GOT3 (cell line): ENCODE results near the gene PUM1.

ENCODE experiments used
- DNase-seq: peaks from one replicate; lab custom pipeline; 2025; ENCODE audit warnings: mixed read lengths; lab: John Stamatoyannopoulos, UW

PUM1 gene

DNA sequence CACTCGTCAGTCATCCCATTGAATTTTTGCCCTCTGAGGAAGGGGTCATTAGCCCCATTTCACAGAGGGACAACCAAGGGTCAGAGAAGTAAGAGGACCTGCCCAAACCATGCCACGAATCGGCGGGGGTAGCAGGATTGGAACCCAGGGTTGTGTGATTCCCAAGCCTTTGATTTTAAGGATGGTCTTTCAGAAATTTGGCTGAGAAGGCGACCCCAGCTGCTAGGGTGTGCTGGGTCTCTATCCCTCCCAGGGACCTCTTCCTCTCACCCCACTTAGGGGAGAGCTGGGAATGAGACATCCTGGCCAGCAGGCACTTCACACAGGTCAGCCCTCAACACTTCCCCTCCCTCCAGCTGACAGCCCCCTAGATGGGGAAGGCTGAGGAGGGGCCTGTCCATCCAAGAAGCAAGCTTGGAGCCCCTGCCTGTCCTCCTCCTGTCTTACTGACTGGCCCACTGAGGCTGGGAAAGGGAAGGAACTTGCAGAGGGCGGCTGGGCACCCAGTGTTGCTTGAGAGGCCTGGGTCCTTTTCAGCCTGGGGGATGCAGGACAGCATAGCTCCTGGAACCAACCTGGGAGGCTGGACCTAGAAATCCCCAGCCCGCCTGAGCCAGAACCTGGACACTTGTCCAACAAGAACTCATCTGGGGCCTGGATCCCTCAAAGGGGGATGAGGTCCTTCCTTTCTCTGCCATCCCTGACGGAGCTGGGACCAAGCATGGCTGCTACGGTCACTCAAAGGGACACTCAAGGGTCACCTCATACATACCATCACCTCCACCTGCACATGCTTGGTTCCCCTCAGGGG, 158.7 kb downstream of the PUM1 start:
- DNase-seq, result no peak

GRCh38 chr1:30905916-30906620, 159.4 kb downstream of the PUM1 start:
- no peak for DNase-seq

DNA sequence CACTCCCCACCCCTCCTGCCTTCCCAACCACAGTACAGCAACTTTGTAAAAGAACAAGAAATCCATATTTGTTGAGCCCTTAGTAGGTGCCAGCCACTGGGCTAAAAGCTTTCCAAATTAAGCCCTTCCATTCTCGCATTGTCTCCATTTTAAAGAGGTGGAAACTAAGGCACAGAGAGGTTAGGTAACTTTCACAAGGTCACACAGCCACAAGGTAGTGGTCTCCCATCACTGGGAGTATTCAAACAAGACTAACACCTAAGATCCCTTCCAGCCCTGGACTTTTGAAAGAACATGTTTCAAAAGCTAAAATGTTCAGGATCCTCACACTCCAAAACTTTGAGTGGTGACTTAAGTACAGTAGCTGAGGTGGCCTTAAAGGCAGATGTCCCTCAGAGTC, 160.1 kb downstream of the PUM1 start:
- DNase-seq, result no peak

DNA sequence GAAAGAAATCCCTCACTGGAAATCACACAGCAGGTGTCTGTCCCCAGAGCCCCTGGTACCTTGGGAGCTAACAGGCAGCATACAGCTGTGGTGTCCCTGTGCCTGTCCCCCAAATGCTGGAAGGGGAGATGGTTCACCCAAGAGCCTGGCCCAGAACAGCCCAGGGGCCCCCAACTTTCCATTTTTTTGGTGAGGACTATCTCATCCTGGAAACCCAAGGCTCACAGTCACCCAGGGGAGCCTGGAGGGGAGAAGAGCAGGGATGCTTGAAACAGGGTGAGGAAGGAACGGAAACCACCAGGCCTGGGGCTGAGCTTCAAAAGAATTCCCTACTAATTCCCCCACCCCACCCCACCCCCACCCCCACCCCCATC, 160.6 kb downstream of the PUM1 start:
- no peak for DNase-seq

- no peak for DNase-seq
These were observed 161.1 kb downstream of the PUM1 start for GRCh38 chr1:30904191-30904961.

DNA sequence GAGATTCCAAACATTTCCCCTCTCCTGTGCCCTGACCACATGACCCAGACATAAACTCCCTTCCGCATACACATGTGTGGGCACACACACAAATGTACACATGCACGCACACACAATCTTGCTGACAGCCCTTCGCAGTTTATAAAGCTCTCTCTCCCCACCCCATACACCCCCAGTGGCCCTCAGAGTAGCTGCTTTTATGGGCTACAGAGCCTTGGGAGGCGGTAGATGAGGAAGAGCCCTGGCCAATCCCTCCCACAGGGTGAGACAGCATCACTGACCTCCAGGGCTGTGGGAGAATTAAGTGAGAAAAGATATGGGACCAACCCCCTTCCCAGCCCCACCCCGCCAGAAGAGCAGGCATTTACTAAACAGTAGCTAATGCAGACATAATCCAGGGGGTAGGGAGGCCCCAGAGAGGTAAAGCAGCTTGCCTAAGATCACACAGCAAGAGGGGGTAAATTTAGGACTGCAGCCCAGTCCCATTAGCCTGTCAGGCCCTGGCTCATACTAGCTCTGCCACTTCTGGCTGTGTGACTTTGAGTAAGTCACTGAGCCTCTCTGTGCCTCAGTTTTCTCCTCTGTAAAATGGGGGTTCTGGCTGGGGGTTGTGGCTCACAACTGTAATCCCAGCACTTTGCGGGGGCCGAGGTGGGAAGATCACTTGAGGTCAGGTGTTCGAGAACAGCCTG, 162.0 kb downstream of the PUM1 start:
- no peak for DNase-seq

- no peak for DNase-seq
These were observed 162.8 kb downstream of the PUM1 start for GRCh38 chr1:30902593-30903290.

DNA sequence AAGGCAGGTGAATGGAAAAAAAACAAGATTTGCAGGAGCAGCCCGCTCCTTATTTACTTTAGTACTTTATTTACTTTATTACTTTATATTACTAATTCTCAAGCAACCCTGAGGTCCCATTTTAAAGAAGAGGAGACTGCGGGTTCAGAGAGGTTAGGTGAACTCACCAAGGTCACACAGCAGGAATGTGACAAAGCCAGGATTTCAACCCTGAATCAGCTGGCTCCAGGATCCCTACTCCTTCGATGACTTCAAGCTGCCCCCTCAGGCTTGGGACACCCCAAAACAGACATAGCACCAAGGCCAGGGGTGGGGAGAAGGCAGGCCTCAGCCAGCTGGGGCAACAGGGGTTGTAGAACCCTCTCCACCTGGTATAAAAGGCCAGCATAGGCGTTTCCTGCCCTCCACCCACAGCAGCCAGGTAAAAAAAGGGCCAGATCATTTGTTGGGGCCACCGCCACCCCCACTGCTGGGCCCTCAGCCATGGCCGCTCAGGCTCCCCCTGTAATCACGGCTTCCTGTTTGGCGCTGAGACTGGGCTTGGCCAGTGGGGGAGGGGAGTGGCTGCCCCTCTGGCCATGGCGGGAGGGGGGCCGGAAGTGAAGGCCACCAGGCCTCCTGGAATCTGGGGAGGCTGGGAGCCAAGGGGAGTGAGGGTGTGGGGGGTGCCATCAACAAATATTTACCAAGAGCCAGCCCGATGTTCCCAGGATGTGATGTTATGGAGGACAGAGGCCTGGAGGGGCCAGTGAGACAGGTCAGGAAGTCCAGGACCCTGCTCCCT, 163.5 kb downstream of the PUM1 start:
- no peak for DNase-seq

DNA sequence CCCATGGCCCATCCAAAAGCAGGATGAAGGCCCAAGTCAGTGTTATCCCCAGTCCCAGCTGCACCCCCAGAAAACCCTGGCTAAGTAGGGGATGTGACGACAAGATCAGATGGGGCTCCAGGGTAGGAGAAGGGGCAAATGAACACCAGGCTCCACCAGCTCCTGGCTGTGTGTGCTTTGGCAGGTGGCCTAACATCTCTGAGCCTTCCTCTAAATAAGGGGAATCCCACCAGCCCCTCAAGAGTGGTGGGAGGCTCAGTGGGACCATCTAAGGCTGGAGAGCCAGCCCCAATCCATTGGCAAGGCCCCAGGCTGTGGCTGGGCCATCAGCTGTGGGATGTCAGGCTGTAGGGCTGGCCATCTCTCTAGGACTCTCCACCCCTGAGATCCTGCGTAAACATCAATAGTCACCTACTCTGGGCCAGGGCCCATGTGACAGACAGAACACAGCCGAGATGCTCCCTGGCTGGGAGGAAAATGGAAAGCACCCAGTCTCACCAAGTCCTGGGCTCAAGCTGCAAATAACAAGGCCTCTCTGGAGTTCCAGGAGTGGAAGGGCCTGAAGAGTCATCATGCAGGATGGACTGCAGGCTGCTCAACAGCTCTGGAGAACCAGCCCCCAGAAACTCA, 164.5 kb downstream of the PUM1 start:
- DNase-seq, result no peak

GRCh38 chr1:30900486-30900885, 165.0 kb downstream of the PUM1 start:
- no peak for DNase-seq

- no peak for DNase-seq
These were observed 165.7 kb downstream of the PUM1 start for GRCh38 chr1:30899577-30900389.

DNA sequence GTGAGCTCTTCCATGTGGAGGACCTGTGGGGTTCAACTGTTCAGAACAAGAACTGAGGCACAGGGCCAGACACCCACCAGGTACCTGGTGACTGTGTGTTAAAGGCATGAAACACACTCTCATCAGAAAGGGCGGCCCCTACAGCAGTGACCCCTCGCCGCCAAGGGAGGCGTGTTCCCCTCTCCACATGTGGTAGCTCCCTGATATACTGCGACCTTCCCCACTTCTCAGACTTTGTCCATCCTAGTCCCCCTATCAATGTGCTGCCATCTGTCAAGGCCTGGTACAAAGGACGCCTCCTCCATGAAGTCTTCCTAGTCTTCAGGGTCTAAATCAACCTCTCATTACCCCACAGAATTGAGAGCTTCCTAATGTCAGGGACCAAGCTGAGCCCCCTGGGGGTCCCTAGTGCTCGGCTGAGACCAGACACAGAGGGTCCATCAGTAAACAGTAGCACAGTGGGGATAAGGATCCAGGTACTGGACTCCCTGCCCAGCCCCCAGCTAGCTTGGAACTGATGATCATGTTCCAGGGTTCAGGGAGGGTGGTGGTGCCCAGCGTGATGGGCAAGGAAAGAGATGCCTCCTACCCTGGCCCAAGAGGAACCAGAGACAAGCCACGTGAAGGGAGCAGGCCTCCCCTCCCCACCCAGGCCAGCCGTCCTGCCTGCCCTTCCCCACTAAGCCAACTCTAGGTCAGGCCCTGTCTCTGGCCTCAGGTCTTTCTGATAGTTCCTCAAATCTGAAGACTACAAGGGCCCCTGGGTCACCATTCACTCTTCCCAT, 167.3 kb downstream of the PUM1 start:
- DNase-seq, result no peak

DNA sequence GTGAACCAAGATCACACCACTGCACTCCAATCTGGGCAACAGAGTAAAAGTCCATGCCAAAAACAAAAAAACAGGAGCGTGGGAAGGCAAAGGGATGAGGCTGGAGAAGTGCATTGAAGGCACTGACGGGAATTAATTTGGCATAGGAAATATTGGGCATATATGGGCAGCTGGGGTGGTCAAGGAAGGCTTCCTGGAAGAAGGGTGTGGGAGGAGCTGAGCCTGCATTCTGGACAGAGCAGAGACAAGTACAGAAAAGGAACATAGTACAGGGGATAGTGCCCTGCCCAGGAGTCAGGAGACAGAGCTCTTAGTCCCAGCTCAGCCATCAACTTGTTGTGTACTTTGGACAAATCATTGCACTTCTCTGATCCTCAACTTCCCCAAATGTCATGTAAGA, 168.6 kb downstream of the PUM1 start:
- DNase-seq, result no peak

DNA sequence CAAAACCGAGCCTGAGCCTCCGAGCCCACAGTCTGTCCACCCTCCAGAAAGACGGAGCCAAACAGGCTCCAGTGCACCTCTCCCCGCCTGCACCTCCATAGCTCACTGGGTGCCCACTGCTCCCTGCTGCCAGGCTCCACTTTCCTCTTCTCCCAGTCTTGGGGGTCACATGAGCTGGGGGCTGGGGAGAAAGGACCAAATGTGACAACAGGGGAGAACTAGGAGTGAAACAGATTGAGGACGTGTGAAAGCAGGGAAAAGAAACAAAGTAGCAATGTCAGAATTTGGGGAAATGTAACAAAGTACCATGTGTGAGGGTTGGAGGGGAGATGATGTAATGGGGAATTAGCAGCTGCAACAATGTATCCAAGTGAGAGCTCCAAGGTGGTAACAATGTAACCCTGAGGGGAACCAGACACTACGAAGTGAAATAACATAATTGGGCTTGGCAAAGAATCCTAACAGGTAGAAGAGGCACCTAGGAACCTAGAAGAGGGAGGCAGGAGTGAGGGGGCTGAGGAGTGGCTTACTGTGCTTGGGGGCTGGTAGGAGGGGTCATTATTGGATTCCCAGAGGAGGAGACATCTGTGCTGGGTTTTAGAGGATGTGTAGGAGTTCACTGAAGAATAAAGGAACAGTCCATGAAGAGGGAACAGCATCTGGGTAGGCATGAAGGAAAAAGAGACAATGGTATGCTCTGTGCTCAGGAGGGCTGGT, 169.4 kb downstream of the PUM1 start:
- no peak for DNase-seq

- no peak for DNase-seq
These were observed 170.1 kb downstream of the PUM1 start for GRCh38 chr1:30895382-30895943.

GRCh38 chr1:30894508-30894973, 171.0 kb downstream of the PUM1 start:
- DNase-seq, result no peak

DNA sequence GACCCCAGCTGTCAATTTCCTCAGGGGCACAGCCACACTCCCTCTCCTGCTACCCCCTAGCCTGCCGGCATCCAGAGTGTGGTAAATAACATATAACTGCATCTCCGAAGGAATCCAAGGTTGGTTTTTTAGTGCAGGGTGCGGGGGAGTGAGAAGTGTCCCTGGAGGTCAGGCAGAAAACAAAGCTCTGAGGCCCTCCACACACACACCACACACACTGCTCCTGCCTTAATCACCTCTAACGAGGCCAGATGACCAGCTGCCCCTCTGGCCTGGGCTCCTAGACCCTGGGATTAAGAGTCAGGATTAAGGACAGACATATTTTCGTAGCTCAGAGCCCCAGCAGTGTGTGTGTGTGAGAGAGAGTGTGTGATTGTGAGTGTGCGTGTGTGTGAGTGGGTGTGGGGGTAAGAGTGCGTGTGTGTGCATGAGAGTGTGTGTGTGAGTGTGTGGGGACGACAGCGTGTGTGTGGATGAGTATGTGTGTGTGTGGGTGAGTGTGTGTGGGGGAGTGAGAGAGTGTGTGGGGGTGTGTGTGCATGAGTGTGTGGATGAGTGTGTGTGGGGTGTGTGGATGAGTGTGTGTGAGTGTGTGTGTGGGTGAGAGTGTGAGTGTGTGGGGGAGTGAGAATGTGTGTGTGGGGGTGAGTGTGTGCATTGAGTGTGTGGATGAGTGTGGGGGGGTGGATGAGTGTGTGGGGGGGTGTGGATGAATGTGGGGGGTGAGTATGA, 171.6 kb downstream of the PUM1 start:
- no peak for DNase-seq
